Measurements from ENCODE around the gene ATP6AP1.

DNA sequence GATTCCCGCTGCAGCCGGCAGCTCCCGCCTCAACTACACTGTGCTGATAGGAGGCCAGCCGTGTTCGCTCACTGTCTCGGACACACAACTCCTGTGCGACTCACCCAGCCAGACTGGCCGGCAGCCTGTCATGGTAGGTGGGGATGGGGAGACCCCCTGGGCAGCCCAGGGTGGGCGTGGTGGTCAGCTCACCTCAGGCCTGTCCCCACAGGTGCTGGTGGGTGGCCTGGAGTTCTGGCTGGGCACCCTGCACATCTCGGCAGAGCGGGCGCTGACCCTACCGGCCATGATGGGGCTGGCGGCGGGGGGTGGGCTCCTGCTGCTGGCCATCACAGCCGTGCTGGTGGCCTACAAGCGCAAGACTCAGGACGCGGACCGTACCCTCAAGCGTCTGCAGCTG is 39.1 kb downstream of the ATP6AP1 start:
- no peak for TF ChIP-seq CTCF (IDR thresholded peaks at IDR 0.05)
- TF ChIP-seq POLR2A (IDR thresholded peaks at IDR 0.05): no peak

Measured in testis (tissue), 2 donors.